Heart left ventricle (tissue), 16 donors: Measurements from ENCODE around the gene HNRNPC. TPM values are rescaled to one million over a fixed set of nuclear protein-coding genes. Genes with fewer than 3 reads are reported as not detected.

Experiments
- ATAC-seq, 4 donors: fragments of 200-7000 bp; cut with Tn5 transposase; one replicate each; pipeline ENCODE4 v1.9.1; 2020 to 2022; ENCODE audit warnings: moderate library complexity in 4 of 4, mild to moderate bottlenecking in 3 of 4, moderate number of reproducible peaks in 1 of 4
- DNase-seq, 5 donors: peaks; one replicate each; pipeline ENCODE4 v3.0.0-alpha.2; 2020
- H3K27ac ChIP-seq, 12 donors: fragments of 200-600 bp; sonication (generic) in 4 of 12; one replicate each; pipeline versions ENCODE4 v1.5.0 to v1.8.0; 2016 to 2022; ENCODE audit warnings: mild to moderate bottlenecking in 2 of 12
- H3K27me3 ChIP-seq, 9 donors: fragments of 200-600 bp; sonication (generic) in 2 of 9; one replicate each; pipeline versions ENCODE4 v1.5.1 to v1.8.0; 2016 to 2022; ENCODE audit warnings: mild to moderate bottlenecking in 3 of 9
- H3K36me3 ChIP-seq, 9 donors: fragments of 200-600 bp; sonication (generic) in 2 of 9; one replicate each; pipeline versions ENCODE4 v1.5.0 to v1.8.0; 2018 to 2022; ENCODE audit warnings: mild to moderate bottlenecking in 2 of 9
- H3K4me1 ChIP-seq, 12 donors: fragments of 200-600 bp; sonication (generic) in 4 of 12; one replicate each; pipeline versions ENCODE4 v1.5.0 to v1.8.0; 2016 to 2022; ENCODE audit warnings: mild to moderate bottlenecking in 3 of 12
- H3K4me3 ChIP-seq, 12 donors: fragments of 200-600 bp; sonication (generic) in 4 of 12; one replicate each; pipeline versions ENCODE4 v1.5.0 to v1.8.0; 2017 to 2022; ENCODE audit warnings: mild to moderate bottlenecking in 9 of 12, moderate library complexity in 4 of 12
- H3K9me3 ChIP-seq, 12 donors: fragments of 200-600 bp; sonication (generic) in 4 of 12; one replicate each; pipeline versions ENCODE4 v1.5.0 to v1.8.0; 2016 to 2022; ENCODE audit warnings: mild to moderate bottlenecking in 1 of 12
- POLR2A ChIP-seq, 2 donors: fragments of 450-650 bp; IDR thresholded peaks; one replicate each; pipeline ENCODE4 v1.6.1; 2017; ENCODE audit warnings: antibody characterized with exemption in 2 of 2, mild to moderate bottlenecking in 2 of 2, moderate library complexity in 2 of 2
- WGBS, 4 donors: extraction: QIAGEN DNeasy Blood & Tissue Kit in 2 of 4; methylation state at CpG; one replicate each; pipeline versions ENCODE4 v1.1.5 to v1.1.7; 2013 to 2018; 5-methylcytosine and 5-hydroxymethylcytosine counted together
- intact Hi-C, 10 donors: fragments of 100-400 bp; cut with DNase I; formaldehyde crosslinking; loops; one replicate each; pipeline versions ENCODE4 v1.11.1 to v1.14.2; 2022
- polyA plus RNA-seq, 2 donors: library from polyadenylated mRNA; stranded (reverse); fragments of 200-250 nt; gene quantifications; one replicate each; pipeline ENCODE4 v1.2.3, GENCODE V29; 2013
- total RNA-seq, 9 donors: library from RNA; depleted of rRNA in 2 of 9; stranded (reverse); fragments of >200 nt in 2 of 9; fragmentation: NEBNext Ultra II Directional in 3 of 9; extraction: Animal tissue kit (Norgen Biotek cat#: 25700) in 3 of 9; gene quantifications; one replicate each; pipeline versions ENCODE4 v1.1.0 to v1.2.4, GENCODE V29; 2016 to 2023
- TF ChIP-seq, protein P1 (sequence below), 12 donors: fragments of 200-600 bp; sonication (generic) in 4 of 12; IDR thresholded peaks; one replicate each; pipeline versions ENCODE4 v1.5.0 to v1.8.0; 2018 to 2022; ENCODE audit warnings: antibody characterized with exemption in 12 of 12, mild to moderate bottlenecking in 5 of 12
- donor health status: ischemic (EF 13 %, LVEDD 7.1; RV severe dilation, severe dysfunction).
- donor health status: healthy with polysubstance abuse.
- donor health status: DM: no; HTN: yes; CAD: no.
- donor health status: DM: no; HTN: no; CAD: no.
- donor health status: ischemic (EF 25% LVEDD 6.9; RV normal size, moderate dysfunction).
- donor health status: ischemic (EF 25% LVEDD 5.7; RV mildly dilated, moderate dysfunction).
- donor health status: healthy.
- donor health status: DM: yes; HTN: yes; CAD: no.
- donor health status: ischemic (EF 35%, LVEDD 5.7; RV mildly dilated, moderate dysfunction).
- donor health status: nonischemic (EF 11% LVEDD 7.7; RV severe dilation, severe dysfunction).
- donor health status: DM: yes; HTN: yes; CAD: no.
- donor health status: PGD.
- donor health status: ischemic (EF 29% LVEDD 5.4; RV normal size, mild dysfunction).
- donor health status: nonischemic (EF 23%, LVEDD 6.1; RV moderate dilation, normal function).

Gene HNRNPC
- total and polyA plus RNA-seq, 11 donors: 201 to 389 (median 255) TPM

DNA sequence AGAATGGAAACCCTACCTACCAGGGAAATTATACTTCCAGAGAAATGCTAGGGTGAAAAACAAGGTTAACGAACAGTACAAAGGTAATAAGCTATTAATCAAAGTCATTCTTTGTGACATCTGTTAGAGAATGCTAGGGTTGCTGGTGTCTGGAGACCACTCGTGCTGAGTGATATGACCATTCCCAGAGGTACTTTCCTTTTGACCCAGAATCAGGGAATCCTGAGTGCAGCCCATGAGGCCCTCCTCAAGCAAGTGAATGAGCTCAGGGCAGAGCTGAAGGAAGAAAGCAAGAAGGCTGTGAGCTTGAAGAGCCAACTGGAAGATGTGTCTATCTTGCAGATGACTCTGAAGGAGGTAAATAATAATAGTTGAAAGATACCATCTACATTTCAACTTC is 42.4 kb upstream of the HNRNPC start:
- no peaks in the 10 kb centered on the region for H3K36me3 ChIP-seq
- 63 to 76% (median 67%) methylated on average over 2 of the region's 2 CpGs for WGBS, 4 donors
- H3K9me3 ChIP-seq: no peaks in the 10 kb centered on the region
- intact Hi-C loops: no loop called here
- DNase-seq (no peak), ATAC-seq (no peak)
- TF ChIP-seq, protein P1, sequence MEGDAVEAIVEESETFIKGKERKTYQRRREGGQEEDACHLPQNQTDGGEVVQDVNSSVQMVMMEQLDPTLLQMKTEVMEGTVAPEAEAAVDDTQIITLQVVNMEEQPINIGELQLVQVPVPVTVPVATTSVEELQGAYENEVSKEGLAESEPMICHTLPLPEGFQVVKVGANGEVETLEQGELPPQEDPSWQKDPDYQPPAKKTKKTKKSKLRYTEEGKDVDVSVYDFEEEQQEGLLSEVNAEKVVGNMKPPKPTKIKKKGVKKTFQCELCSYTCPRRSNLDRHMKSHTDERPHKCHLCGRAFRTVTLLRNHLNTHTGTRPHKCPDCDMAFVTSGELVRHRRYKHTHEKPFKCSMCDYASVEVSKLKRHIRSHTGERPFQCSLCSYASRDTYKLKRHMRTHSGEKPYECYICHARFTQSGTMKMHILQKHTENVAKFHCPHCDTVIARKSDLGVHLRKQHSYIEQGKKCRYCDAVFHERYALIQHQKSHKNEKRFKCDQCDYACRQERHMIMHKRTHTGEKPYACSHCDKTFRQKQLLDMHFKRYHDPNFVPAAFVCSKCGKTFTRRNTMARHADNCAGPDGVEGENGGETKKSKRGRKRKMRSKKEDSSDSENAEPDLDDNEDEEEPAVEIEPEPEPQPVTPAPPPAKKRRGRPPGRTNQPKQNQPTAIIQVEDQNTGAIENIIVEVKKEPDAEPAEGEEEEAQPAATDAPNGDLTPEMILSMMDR (IDR thresholded peaks at IDR 0.05): no peak
- TF ChIP-seq POLR2A (IDR thresholded peaks at IDR 0.05): no peak
- no peak overlapping the region for H3K27ac ChIP-seq
- no peaks in the 10 kb centered on the region for H3K27me3 ChIP-seq
- H3K4me3 ChIP-seq: no peak overlapping the region
- peaks cover 0 to 11% (median 0%) of the 10 kb centered on the region in 12 donors for H3K4me1 ChIP-seq

DNA sequence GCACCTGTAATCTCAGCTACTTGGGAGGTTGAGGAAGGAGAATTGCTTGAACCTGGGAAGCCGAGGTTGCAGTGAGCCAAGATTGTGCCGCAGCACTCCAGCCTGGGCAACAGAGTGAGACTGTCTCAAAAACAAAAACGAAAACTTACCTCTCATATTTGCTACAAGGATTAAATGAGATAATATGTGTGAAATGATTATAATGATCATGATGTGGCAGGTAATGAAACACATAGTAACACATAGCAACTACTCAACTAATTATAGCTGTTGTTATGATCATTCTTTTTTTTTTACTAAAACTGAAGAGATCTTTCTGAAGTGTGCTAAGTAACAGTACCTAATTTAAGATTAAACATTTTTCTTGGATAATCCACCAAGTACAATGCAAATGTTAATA is 40.7 kb upstream of the HNRNPC start:
- intact Hi-C loops: no loop called here
- no peaks in the 10 kb centered on the region for H3K27me3 ChIP-seq
- no peaks in the 10 kb centered on the region for H3K36me3 ChIP-seq
- TF ChIP-seq, protein P1 (IDR thresholded peaks at IDR 0.05): no peak
- TF ChIP-seq POLR2A (IDR thresholded peaks at IDR 0.05): no peak
- peaks cover 0 to 11% (median 0%) of the 10 kb centered on the region in 12 donors for H3K4me1 ChIP-seq
- ATAC-seq (no peak), DNase-seq (no peak)
- no peak overlapping the region for H3K4me3 ChIP-seq
- no peak overlapping the region for H3K27ac ChIP-seq
- WGBS, 4 donors: 89 to 100% (median 94%) methylated on average over 1 to 3 of the region's 3 CpGs
- no peaks in the 10 kb centered on the region for H3K9me3 ChIP-seq

- no peaks in the 10 kb centered on the region for H3K27me3 ChIP-seq
- TF ChIP-seq, protein P1 (IDR thresholded peaks at IDR 0.05): no peak
- no peak for DNase-seq
- intact Hi-C loops: no loop called here
- H3K36me3 ChIP-seq: no peaks in the 10 kb centered on the region
- peak overlapping the region in 9 of 12 donors; percentile 28 to 57 (median 46) for H3K4me3 ChIP-seq
- WGBS, 4 donors: 71 to 83% (median 81%) methylated on average over 8 of the region's 8 CpGs
- no peak for ATAC-seq
- H3K9me3 ChIP-seq: no peaks in the 10 kb centered on the region
- peaks cover 0 to 11% (median 0%) of the 10 kb centered on the region in 12 donors for H3K4me1 ChIP-seq
- H3K27ac ChIP-seq: peak overlapping the region in 5 of 12 donors; percentile 21 to 81 (median 28)
Observed at GRCh38 chr14:21309238-21309636, 40.0 kb upstream of the HNRNPC start.

DNA sequence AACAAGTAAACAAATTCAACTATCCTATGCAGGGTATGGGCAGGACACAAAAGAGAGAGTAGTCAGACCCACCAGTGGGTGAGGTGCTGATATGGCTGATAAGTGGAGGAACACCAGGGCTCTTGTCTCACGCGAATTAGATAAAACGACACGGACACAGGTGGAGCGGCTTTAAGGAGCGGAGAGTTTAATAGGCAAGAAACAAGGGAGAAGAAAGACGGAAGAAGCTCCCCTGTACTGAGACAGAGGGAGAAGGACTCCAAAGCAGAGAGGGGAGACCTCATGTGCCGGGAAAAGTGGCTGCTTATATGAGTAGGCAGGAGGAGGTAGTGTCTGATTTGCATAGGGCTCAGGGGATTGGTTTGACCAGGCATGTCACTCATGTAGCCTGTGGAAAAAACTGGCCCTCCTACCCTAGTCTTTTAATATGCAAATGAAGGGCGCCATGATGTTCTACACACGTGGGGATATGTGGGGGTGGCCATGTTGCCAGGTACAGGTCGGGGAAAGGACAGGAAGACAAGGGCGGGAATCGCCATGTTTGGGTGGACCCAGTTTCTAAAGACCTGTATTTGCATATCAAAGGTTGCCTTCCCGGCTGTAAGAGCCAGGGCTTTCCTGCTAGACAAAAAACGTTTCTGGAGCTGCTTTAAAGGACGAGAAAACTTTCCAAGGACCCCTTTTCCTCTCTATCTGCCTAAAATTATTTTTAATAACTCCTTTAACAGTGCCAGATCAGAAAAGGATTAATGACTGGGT is 39.4 kb upstream of the HNRNPC start:
- 3 to 5% (median 5%) methylated on average over 16 of the region's 16 CpGs for WGBS, 4 donors
- DNase-seq (peak; percentile 59 to 81 (median 70)), ATAC-seq (peak; percentile 89 to 93 (median 93))
- Histone ChIP-seq H3K36me3 (no peaks in the 10 kb centered on the region), H3K27ac (peak overlapping the region; percentile 11 to 81 (median 65)), H3K27me3 (no peaks in the 10 kb centered on the region), H3K4me3 (peak overlapping the region in 10 of 12 donors; percentile 2 to 57 (median 45)), H3K4me1 (peaks cover 0 to 11% (median 0%) of the 10 kb centered on the region in 12 donors), H3K9me3 (no peaks in the 10 kb centered on the region)
- intact Hi-C loops: loop anchor here in 1 of 10 donors (1.0 kb wide), 1 partner anchor 39 kb away; the partner anchor contains the start of gene HNRNPC
- TF ChIP-seq, protein P1 (IDR thresholded peaks at IDR 0.05): no peak
- TF ChIP-seq POLR2A (IDR thresholded peaks at IDR 0.05): peak in 1 of 2 donors; percentile 56
